Measurements from ENCODE around the gene TECTA. TPM values are rescaled to one million over a fixed set of nuclear protein-coding genes. Genes with fewer than 3 reads are reported as not detected.

TECTA gene
- total RNA-seq, 1 donor from 2014 or later = 0.91 TPM

DNA sequence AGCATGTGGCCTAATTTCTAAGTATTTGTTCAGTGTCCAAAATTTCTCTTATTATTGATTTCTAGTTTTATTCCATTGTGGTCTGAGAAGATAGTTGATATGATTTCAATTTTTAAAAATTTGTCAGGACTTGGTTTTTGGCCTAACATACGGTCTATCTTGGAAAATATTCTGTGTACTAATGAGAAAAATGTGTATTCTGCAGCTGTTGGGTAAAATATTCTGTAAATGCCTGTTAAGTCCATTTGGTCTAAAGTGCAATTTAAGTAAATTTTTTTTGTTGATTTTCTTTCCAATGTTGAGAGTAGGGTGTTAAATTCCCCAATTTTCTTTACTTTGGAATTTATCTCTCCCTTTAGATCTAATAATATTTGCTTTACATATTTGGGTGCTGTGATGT lies 78.3 kb downstream of the TECTA start:
- Histone ChIP-seq H3K9ac (ENCODE audit: low read length) (no peak overlapping the region), H3K27ac (ENCODE audit: low read depth, low read length) (no peak overlapping the region), H3K9me3 (ENCODE audit: insufficient read depth, low read depth, low read length) (peaks cover 9% of the 10 kb centered on the region), H3K79me2 (ENCODE audit: insufficient read depth, low read length) (no peaks in the 10 kb centered on the region), H3K4me2 (ENCODE audit: low read length) (no peak overlapping the region), H3K4me1 (ENCODE audit: insufficient read depth, low read length) (no peaks in the 10 kb centered on the region), H3K36me3 (ENCODE audit: insufficient read depth, low read length) (no peaks in the 10 kb centered on the region), H3K27me3 (ENCODE audit: insufficient read depth, low read length) (no peaks in the 10 kb centered on the region), H4K20me1 (ENCODE audit: insufficient read depth, low read length) (no peaks in the 10 kb centered on the region), H2AFZ (ENCODE audit: low read depth, low read length) (no peak overlapping the region), H3K4me3 (ENCODE audit: insufficient read depth, low read depth, low read length) (no peak overlapping the region)
- no peak for DNase-seq (ENCODE audit: low read depth)
- Mint-ChIP-seq H3K9me3 (ENCODE audit: unreplicated experiment) (peaks cover 20% of the 10 kb centered on the region), H3K4me1 (ENCODE audit: low read depth, unreplicated experiment) (no peaks in the 10 kb centered on the region), H3K27ac (ENCODE audit: unreplicated experiment) (no peak overlapping the region), H3K36me3 (ENCODE audit: low read depth, unreplicated experiment) (peaks cover 3% of the 10 kb centered on the region), H3K27me3 (ENCODE audit: low read depth, unreplicated experiment) (peaks cover 2% of the 10 kb centered on the region), H3K4me3 (ENCODE audit: unreplicated experiment) (no peak overlapping the region)
- TF ChIP-seq, protein P1, sequence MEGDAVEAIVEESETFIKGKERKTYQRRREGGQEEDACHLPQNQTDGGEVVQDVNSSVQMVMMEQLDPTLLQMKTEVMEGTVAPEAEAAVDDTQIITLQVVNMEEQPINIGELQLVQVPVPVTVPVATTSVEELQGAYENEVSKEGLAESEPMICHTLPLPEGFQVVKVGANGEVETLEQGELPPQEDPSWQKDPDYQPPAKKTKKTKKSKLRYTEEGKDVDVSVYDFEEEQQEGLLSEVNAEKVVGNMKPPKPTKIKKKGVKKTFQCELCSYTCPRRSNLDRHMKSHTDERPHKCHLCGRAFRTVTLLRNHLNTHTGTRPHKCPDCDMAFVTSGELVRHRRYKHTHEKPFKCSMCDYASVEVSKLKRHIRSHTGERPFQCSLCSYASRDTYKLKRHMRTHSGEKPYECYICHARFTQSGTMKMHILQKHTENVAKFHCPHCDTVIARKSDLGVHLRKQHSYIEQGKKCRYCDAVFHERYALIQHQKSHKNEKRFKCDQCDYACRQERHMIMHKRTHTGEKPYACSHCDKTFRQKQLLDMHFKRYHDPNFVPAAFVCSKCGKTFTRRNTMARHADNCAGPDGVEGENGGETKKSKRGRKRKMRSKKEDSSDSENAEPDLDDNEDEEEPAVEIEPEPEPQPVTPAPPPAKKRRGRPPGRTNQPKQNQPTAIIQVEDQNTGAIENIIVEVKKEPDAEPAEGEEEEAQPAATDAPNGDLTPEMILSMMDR (IDR thresholded peaks at IDR 0.05; ENCODE audit: insufficient read depth, low read depth, low read length) = no peak
- TF ChIP-seq EZH2 (IDR thresholded peaks at IDR 0.05; ENCODE audit: insufficient read depth, low read length) = no peak
- FAIRE-seq = no peak

DNA sequence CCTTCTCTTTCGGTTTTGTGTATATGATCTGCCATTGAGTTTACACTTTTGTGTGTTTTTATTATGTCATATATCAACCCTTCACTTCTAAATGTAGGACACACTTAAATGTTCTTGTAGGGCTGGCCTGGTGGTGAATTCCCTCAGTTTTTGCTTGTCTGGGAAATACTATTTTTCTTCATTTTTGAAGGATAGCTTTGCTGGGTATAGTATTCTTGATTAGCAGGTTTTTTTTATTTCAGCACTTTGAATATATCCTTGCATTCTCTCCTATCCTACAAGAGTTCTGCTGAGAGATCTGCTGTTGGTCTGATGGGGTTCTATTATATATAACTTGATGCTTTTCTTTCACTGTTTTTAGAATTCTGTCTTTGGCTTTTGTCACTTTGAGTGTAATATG lies 79.1 kb downstream of the TECTA start:
- no peak overlapping the region for H3K4me2 ChIP-seq (ENCODE audit: low read length)
- no peak overlapping the region for H3K9ac ChIP-seq (ENCODE audit: low read length)
- no peak overlapping the region for H3K4me3 Mint-ChIP-seq (ENCODE audit: unreplicated experiment)
- no peaks in the 10 kb centered on the region for H3K4me1 ChIP-seq (ENCODE audit: insufficient read depth, low read length)
- H3K9me3 ChIP-seq (ENCODE audit: insufficient read depth, low read depth, low read length) = peaks cover 9% of the 10 kb centered on the region
- H3K36me3 Mint-ChIP-seq (ENCODE audit: low read depth, unreplicated experiment) = peaks cover 3% of the 10 kb centered on the region
- H3K9me3 Mint-ChIP-seq (ENCODE audit: unreplicated experiment) = peaks cover 18% of the 10 kb centered on the region
- DNase-seq (ENCODE audit: low read depth) = no peak
- no peak overlapping the region for H3K4me3 ChIP-seq (ENCODE audit: insufficient read depth, low read depth, low read length)
- no peaks in the 10 kb centered on the region for H3K27me3 ChIP-seq (ENCODE audit: insufficient read depth, low read length)
- no peaks in the 10 kb centered on the region for H4K20me1 ChIP-seq (ENCODE audit: insufficient read depth, low read length)
- H3K27me3 Mint-ChIP-seq (ENCODE audit: low read depth, unreplicated experiment) = peaks cover 3% of the 10 kb centered on the region
- no peaks in the 10 kb centered on the region for H3K79me2 ChIP-seq (ENCODE audit: insufficient read depth, low read length)
- H2AFZ ChIP-seq (ENCODE audit: low read depth, low read length) = no peak overlapping the region
- no peaks in the 10 kb centered on the region for H3K4me1 Mint-ChIP-seq (ENCODE audit: low read depth, unreplicated experiment)
- no peak for TF ChIP-seq EZH2 (IDR thresholded peaks at IDR 0.05; ENCODE audit: insufficient read depth, low read length)
- TF ChIP-seq, protein P1 (IDR thresholded peaks at IDR 0.05; ENCODE audit: insufficient read depth, low read depth, low read length) = no peak
- no peak overlapping the region for H3K27ac Mint-ChIP-seq (ENCODE audit: unreplicated experiment)
- FAIRE-seq = no peak
- H3K27ac ChIP-seq (ENCODE audit: low read depth, low read length) = no peak overlapping the region
- no peaks in the 10 kb centered on the region for H3K36me3 ChIP-seq (ENCODE audit: insufficient read depth, low read length)

- Histone ChIP-seq H2AFZ (ENCODE audit: low read depth, low read length) (no peak overlapping the region), H3K27me3 (ENCODE audit: insufficient read depth, low read length) (no peaks in the 10 kb centered on the region), H3K79me2 (ENCODE audit: insufficient read depth, low read length) (no peaks in the 10 kb centered on the region), H3K4me1 (ENCODE audit: insufficient read depth, low read length) (no peaks in the 10 kb centered on the region), H3K4me2 (ENCODE audit: low read length) (no peak overlapping the region), H3K9me3 (ENCODE audit: insufficient read depth, low read depth, low read length) (no peaks in the 10 kb centered on the region), H4K20me1 (ENCODE audit: insufficient read depth, low read length) (no peaks in the 10 kb centered on the region), H3K4me3 (ENCODE audit: insufficient read depth, low read depth, low read length) (no peak overlapping the region), H3K36me3 (ENCODE audit: insufficient read depth, low read length) (no peaks in the 10 kb centered on the region), H3K9ac (ENCODE audit: low read length) (no peak overlapping the region), H3K27ac (ENCODE audit: low read depth, low read length) (no peak overlapping the region)
- Mint-ChIP-seq H3K27me3 (ENCODE audit: low read depth, unreplicated experiment) (peaks cover 18% of the 10 kb centered on the region), H3K4me1 (ENCODE audit: low read depth, unreplicated experiment) (no peaks in the 10 kb centered on the region), H3K9me3 (ENCODE audit: unreplicated experiment) (peaks cover 5% of the 10 kb centered on the region), H3K4me3 (ENCODE audit: unreplicated experiment) (no peak overlapping the region), H3K36me3 (ENCODE audit: low read depth, unreplicated experiment) (peaks cover 8% of the 10 kb centered on the region), H3K27ac (ENCODE audit: unreplicated experiment) (no peak overlapping the region)
- no peak for DNase-seq (ENCODE audit: low read depth)
- no peak for FAIRE-seq
- TF ChIP-seq, protein P1 (IDR thresholded peaks at IDR 0.05; ENCODE audit: insufficient read depth, low read depth, low read length) = no peak
- TF ChIP-seq EZH2 (IDR thresholded peaks at IDR 0.05; ENCODE audit: insufficient read depth, low read length) = no peak
These were observed 87.7 kb downstream of the TECTA start for GRCh38 chr11:121188776-121189175.

All from astrocyte (in vitro differentiated cells and primary cell).